HG02885 (cell line): ENCODE data around the gene NTN3.

Source experiments
- ATAC-seq: cut with Tn5 transposase; IDR thresholded peaks from one replicate; pipeline ENCODE4 v1.9.1; 2021; ENCODE audit warnings: mild to moderate bottlenecking; ENCODE audit not compliant: unreplicated experiment, poor library complexity

NTN3 gene

GRCh38 chr16:2465653-2466415 is 5.3 kb upstream of the NTN3 start:
- no peak for ATAC-seq

GRCh38 chr16:2466667-2467527 is 4.2 kb upstream of the NTN3 start:
- ATAC-seq = no peak

GRCh38 chr16:2467528-2468232 is 3.4 kb upstream of the NTN3 start:
- no peak for ATAC-seq

GRCh38 chr16:2468233-2468724 is 2.8 kb upstream of the NTN3 start:
- ATAC-seq = no peak

GRCh38 chr16:2468725-2469398 is 2.2 kb upstream of the NTN3 start:
- ATAC-seq = no peak

- ATAC-seq = no peak
Measured at GRCh38 chr16:2469399-2470233, 1.5 kb upstream of the NTN3 start.

GRCh38 chr16:2470234-2470601 is 879 bp upstream of the NTN3 start:
- ATAC-seq = no peak

GRCh38 chr16:2470603-2471015 is 488 bp upstream of the NTN3 start:
- no peak for ATAC-seq

- ATAC-seq = no peak
Measured at GRCh38 chr16:2471653-2472487, 773 bp downstream of the NTN3 start.

- no peak for ATAC-seq
Measured at GRCh38 chr16:2472488-2472864, 1.4 kb downstream of the NTN3 start.

- no peak for ATAC-seq
Measured at GRCh38 chr16:2472885-2473445, 1.9 kb downstream of the NTN3 start.

- peak; percentile 1 for ATAC-seq
Measured at GRCh38 chr16:2473446-2473926, 2.4 kb downstream of the NTN3 start.

GRCh38 chr16:2473999-2474876 is 3.1 kb downstream of the NTN3 start:
- ATAC-seq = peak; percentile 29

GRCh38 chr16:2474877-2475412 is 3.8 kb downstream of the NTN3 start, which contains the start of gene TBC1D24:
TSS of gene TBC1D24 (plus strand) at chr16:2475127. CDS start at chr16:2496149, 21,022 bp downstream.
- ATAC-seq = peak; percentile 67

- ATAC-seq = peak; percentile 13
Measured at GRCh38 chr16:2475413-2476344, 4.6 kb downstream of the NTN3 start.

- no peak for ATAC-seq
Measured at GRCh38 chr16:2476345-2476720, 5.2 kb downstream of the NTN3 start.
